ENCODE results near the gene GSC2. TPM values are rescaled to one million over a fixed set of nuclear protein-coding genes. Genes with fewer than 3 reads are reported as not detected.

GSC2 gene
- total RNA-seq, 6 donors from 2014 or later: not detected

DNA sequence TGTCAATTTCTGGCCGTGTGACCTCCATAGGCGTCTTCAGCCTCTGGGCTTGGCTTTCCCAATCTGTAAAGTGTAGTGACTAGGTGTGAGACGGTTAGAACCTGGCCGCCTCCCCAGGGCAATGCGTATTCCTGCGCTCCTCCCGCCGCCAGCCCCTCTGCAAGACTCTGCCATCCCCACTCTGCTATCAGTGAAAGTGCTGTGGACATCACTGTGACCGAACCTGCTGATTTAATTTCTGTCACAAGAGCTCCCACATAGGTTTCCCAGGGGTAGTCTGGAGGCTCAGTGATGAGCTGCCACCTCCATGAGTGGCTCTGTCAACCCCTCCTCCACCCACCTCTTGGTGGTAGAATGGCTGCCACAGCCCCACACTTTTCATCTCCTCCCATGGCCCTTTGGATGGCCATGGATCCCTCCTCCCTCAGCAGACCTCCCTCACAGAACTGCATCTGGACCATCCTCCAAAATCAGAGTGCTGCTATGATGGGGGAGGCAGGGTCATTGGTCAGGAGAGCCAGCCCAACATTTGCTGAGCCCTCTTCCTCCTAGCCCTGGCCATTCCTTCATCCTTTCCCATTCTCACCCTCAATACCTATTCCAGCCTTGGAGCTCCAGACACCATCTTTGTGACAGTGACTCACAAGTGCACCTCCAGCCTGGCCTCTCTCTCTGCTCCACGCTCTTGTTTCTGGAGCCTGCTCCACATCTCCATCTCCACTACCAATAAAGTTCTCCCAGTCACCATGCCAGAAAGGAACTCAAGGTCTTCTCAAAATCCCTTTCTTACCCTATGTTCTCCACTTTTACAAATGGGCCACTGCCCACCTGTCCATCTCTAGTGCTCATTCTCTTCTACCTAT, 1.5 kb upstream of the GSC2 start:
- H3K9me3 ChIP-seq: peaks cover 0 to 3% (median 0%) of the 10 kb centered on the region in 4 donors
- H3K27ac ChIP-seq: no peak overlapping the region
- ATAC-seq (ENCODE audit: low FRiP score in 2 of 2) (no peak), DNase-seq (no peak)
- TF ChIP-seq POLR2AphosphoS5 (IDR thresholded peaks at IDR 0.05): no peak
- TF ChIP-seq POLR2A (IDR thresholded peaks at IDR 0.05): no peak
- no peak for TF ChIP-seq EP300 (IDR thresholded peaks at IDR 0.05)
- TF ChIP-seq, protein P1, sequence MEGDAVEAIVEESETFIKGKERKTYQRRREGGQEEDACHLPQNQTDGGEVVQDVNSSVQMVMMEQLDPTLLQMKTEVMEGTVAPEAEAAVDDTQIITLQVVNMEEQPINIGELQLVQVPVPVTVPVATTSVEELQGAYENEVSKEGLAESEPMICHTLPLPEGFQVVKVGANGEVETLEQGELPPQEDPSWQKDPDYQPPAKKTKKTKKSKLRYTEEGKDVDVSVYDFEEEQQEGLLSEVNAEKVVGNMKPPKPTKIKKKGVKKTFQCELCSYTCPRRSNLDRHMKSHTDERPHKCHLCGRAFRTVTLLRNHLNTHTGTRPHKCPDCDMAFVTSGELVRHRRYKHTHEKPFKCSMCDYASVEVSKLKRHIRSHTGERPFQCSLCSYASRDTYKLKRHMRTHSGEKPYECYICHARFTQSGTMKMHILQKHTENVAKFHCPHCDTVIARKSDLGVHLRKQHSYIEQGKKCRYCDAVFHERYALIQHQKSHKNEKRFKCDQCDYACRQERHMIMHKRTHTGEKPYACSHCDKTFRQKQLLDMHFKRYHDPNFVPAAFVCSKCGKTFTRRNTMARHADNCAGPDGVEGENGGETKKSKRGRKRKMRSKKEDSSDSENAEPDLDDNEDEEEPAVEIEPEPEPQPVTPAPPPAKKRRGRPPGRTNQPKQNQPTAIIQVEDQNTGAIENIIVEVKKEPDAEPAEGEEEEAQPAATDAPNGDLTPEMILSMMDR (IDR thresholded peaks at IDR 0.05): no peak
- peaks cover 8 to 24% (median 9%) of the 10 kb centered on the region in 4 donors for H3K4me1 ChIP-seq
- H3K4me3 ChIP-seq: no peak overlapping the region
- H3K36me3 ChIP-seq: no peaks in the 10 kb centered on the region
- peaks cover 4 to 38% (median 21%) of the 10 kb centered on the region in 4 donors for H3K27me3 ChIP-seq
- 61 to 63% methylated on average over 7 to 10 of the region's 10 CpGs for WGBS, 2 donors

DNA sequence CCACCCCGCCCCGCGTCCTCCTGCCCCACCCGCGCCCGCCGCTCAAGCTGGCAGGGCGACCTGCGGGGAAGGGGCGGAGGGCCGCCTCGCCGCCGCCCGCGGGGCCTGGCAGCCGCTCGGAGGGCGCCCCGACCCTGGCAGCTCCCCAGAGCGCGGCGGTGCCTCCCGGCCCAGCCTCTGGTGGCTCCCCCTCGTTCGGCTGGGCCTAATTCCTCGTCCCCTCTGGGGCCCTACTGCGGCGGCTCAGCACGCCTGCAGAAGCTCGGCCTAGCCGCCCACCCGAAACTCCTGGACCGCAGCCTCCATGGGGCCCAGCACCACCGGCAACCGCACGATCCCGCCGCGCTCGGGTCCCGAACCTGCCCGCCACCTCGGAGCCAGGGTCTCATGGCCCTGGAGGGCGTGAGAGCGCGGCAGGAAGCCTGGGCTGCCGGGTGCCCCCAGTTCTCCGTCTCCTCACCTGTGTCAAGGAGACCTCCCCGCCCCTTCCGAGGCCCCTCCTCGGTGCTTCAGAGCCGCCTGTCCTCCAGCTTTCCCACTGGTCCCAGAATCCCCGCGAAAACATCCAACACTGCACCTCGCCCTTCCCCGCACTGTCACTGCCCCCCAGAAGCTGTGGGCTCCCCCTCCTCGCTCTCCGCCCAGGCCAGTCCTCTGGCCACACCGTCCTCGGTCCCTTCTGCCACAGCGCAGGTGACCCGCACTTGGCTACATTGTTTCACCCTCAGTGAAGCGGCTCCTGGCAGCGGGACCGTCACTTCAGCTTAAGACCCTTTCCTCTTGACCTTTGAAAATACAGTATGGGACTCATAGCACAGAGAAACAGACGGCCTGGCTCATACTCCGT, 613 bp upstream of the GSC2 start:
- H3K9me3 ChIP-seq: peaks cover 0 to 3% (median 0%) of the 10 kb centered on the region in 4 donors
- DNase-seq (peak in 1 of 2 donors; percentile 65), ATAC-seq (ENCODE audit: low FRiP score in 2 of 2) (no peak)
- 12 to 31% methylated on average over 17 to 41 of the region's 68 CpGs for WGBS, 2 donors
- no peak overlapping the region for H3K4me3 ChIP-seq
- TF ChIP-seq EP300 (IDR thresholded peaks at IDR 0.05) (no peak), POLR2A (IDR thresholded peaks at IDR 0.05) (no peak), POLR2AphosphoS5 (IDR thresholded peaks at IDR 0.05) (no peak)
- TF ChIP-seq, protein P1 (IDR thresholded peaks at IDR 0.05): no peak
- H3K4me1 ChIP-seq: peaks cover 8 to 24% (median 9%) of the 10 kb centered on the region in 4 donors
- H3K27ac ChIP-seq: no peak overlapping the region
- H3K27me3 ChIP-seq: peaks cover 4 to 38% (median 21%) of the 10 kb centered on the region in 4 donors
- H3K36me3 ChIP-seq: no peaks in the 10 kb centered on the region

DNA sequence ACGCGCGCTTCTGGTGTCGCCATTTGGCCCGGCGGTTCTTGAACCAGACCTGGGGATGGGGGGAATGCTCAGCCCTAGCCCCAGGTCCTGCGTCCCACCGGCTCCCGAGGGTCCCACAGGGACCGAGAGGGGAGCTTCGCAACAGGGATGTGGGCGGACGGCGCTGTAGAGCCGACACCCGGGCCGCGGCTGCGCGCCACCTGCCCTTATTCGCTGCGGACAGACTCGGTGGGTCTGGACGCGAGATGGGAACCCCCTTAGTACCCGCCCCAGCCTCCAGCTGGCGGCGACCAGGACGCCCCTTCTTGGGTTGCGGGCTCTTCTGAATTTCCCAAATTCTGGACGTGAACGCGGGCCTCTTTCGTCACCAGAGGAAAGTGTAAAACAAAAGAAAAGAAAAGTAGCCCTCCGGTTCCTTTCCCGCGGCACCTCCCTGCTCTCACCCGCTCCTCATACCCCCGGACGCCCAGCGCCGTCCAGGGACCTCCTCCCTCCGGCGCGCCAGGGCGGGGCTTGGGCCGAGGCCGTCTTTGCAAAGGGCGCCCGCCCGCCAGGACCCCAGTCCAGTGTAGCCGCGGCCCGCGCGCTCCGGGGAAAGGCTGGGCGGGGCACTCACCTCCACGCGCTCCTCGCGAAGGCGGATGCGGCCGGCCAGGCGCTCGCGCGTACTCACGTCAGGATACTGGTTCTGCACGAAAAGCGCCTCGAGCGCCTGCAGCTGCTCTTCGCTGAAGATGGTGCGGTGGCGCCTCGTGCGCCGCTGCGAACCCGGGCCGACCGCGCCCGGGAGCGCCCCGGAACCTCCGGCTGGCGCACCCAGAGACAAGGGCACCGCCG, 827 bp downstream of the GSC2 start:
- TF ChIP-seq, protein P1 (IDR thresholded peaks at IDR 0.05): no peak
- no peak for TF ChIP-seq POLR2A (IDR thresholded peaks at IDR 0.05)
- TF ChIP-seq POLR2AphosphoS5 (IDR thresholded peaks at IDR 0.05): no peak
- no peak for TF ChIP-seq EP300 (IDR thresholded peaks at IDR 0.05)
- ATAC-seq (ENCODE audit: low FRiP score in 2 of 2): no peak

DNA sequence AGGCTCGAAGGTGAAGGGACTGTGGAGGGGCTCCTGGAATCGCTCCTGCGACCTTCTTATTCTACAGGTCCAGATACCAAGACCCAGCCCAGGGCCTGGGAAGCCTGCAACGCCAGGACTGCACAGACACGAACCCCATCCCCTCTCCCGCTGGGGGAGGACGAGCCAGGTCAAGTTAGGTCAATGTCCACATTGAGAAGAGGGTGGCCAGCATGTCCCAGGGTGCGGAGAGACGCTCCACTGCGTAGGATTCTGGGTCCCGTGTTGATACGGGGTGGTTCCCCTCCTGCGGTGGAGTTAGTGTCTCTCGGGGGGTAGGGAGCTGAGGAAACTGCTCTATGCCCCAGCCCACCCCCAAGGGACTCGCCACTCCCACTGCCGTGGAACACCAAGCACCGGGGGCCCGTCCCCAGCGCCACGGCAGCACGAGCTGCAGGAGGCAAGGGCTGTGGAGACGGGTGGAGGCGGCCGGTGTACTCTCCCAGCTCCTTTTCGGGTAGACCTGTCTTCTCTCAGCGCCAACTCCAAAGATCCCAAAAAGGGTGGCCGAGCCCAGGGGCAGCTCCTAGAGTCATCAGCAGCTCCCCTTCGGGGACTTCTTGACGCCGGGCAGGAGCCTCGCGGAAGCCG, 1.6 kb downstream of the GSC2 start:
- H3K27ac ChIP-seq: no peak overlapping the region
- WGBS, 2 donors: 44 to 56% methylated on average over 11 to 27 of the region's 33 CpGs
- peaks cover 4 to 38% (median 21%) of the 10 kb centered on the region in 4 donors for H3K27me3 ChIP-seq
- H3K9me3 ChIP-seq: no peaks in the 10 kb centered on the region
- ATAC-seq (ENCODE audit: low FRiP score in 2 of 2): no peak
- H3K4me1 ChIP-seq: peaks cover 13 to 36% (median 15%) of the 10 kb centered on the region in 4 donors
- peak overlapping the region in 2 of 4 donors; percentile 22 to 40 for H3K4me3 ChIP-seq
- no peak for TF ChIP-seq EP300 (IDR thresholded peaks at IDR 0.05)
- TF ChIP-seq POLR2A (IDR thresholded peaks at IDR 0.05): no peak
- TF ChIP-seq POLR2AphosphoS5 (IDR thresholded peaks at IDR 0.05): no peak
- TF ChIP-seq, protein P1 (IDR thresholded peaks at IDR 0.05): no peak
- H3K36me3 ChIP-seq: no peaks in the 10 kb centered on the region
- DNase-seq: peak in 1 of 2 donors; percentile 59

More for the DNA sequence above, 827 bp downstream of the GSC2 start:
- H3K27me3 ChIP-seq: peaks cover 4 to 38% (median 21%) of the 10 kb centered on the region in 4 donors
- peaks cover 8 to 29% (median 9%) of the 10 kb centered on the region in 4 donors for H3K4me1 ChIP-seq
- peak overlapping the region in 3 of 4 donors; percentile 22 to 40 (median 22) for H3K4me3 ChIP-seq
- peak in 1 of 2 donors; percentile 87 for DNase-seq
- no peak overlapping the region for H3K27ac ChIP-seq
- whole genome bisulfite sequencing, 2 donors: 1 to 2% methylated on average over 50 to 53 of the region's 92 CpGs
- no peaks in the 10 kb centered on the region for H3K36me3 ChIP-seq
- peaks cover 0 to 3% (median 0%) of the 10 kb centered on the region in 4 donors for H3K9me3 ChIP-seq

Measured in upper lobe of left lung (tissue), 6 donors.